A549 (cell line): ENCODE data around the gene SLC10A7.

Experiments
- CTCF ChIP-seq: fragments of >200 bp; sonication (Bioruptor Twin); formaldehyde crosslinking; IDR thresholded peaks from 3 replicates; pipeline ENCODE4 v1.5.1; 2016
- EP300 ChIP-seq, 2 experiments: fragments of >200 bp; sonication (Bioruptor Twin); formaldehyde crosslinking; IDR thresholded peaks; 2 replicates in 1 of 2; 3 replicates in 1 of 2; pipeline ENCODE4 v1.6.1; 2016 to 2017
- REST ChIP-seq: fragments of 200-600 bp; sonication (generic); IDR thresholded peaks from 2 replicates; pipeline ENCODE4 v1.6.1; 2016; ENCODE audit warnings: antibody characterized with exemption, mild to moderate bottlenecking, moderate library complexity
- RFX5 ChIP-seq: fragments of 450-650 bp; IDR thresholded peaks from 2 replicates; pipeline ENCODE4 v1.7.1; 2014; ENCODE audit warnings: antibody characterized with exemption, mild to moderate bottlenecking, moderate library complexity

GRCh38 chr4:146524663-146525062, 2.9 kb upstream of the SLC10A7 start:
- TF ChIP-seq CTCF (no peak), RFX5 (no peak), REST (no peak), EP300 (IDR thresholded peaks at IDR 0.05) (no peak)
